HG02571 (cell line): ENCODE data around the gene PIKFYVE.
"Not testable (repeated sequence)": the region's sequence is repeated elsewhere in the genome, so short reads cannot be mapped to it uniquely, and the experiment has no call there.

Experiments used
- ATAC-seq: cut with Tn5 transposase; IDR thresholded peaks from one replicate; pipeline ENCODE4 v1.9.1; 2021; ENCODE audit warnings: mild to moderate bottlenecking, moderate library complexity; ENCODE audit not compliant: unreplicated experiment

Gene PIKFYVE

GRCh38 chr2:208358758-208359631, 92.9 kb downstream of the PIKFYVE start:
- ATAC-seq: no peak

DNA sequence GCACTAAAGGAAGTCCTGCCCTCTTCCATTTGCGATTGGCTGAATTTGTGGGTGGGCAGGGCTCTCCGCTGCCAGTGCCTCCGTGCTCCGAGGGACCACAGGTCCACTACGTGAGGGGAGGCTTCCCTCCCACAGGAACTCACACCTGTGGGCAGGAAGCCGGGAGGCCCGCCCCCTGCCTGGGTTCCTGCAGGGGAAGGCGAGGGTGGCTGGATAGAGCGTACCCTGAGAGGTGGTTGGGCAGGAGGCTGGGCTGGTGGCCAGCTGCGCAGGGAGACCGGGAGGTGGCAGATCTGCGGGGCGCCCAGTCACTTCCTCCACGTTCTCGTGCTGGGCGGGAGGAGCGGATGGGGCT, 93.6 kb downstream of the PIKFYVE start:
- ATAC-seq: no peak

- ATAC-seq: no peak
Observed at GRCh38 chr2:208360259-208361076, 94.4 kb downstream of the PIKFYVE start.

DNA sequence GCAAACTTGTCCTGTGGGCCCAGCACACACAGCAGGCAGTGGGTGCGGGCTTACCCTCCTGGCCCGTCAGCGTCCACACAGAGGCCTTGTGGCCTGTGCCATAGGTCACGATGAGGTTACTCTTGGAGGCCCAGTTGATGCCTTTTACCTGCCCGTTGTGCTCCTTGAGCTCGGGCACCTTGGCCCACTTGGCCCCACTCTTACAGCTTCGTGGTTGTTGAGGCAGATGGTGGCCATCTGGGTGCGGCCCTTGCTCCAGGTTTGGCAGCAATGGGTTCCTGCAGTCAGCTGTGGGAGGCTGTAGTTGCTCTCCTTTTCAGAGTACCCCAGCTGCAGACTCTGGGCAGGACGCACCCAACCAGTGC, 95.0 kb downstream of the PIKFYVE start:
- no peak for ATAC-seq

GRCh38 chr2:208363485-208363884, 97.4 kb downstream of the PIKFYVE start:
- ATAC-seq: no peak

- peak; percentile 71 for ATAC-seq
Observed at GRCh38 chr2:208366215-208367127, 100.4 kb downstream of the PIKFYVE start.

- no peak for ATAC-seq
Observed at GRCh38 chr2:208369091-208369490, 103.0 kb downstream of the PIKFYVE start.

DNA sequence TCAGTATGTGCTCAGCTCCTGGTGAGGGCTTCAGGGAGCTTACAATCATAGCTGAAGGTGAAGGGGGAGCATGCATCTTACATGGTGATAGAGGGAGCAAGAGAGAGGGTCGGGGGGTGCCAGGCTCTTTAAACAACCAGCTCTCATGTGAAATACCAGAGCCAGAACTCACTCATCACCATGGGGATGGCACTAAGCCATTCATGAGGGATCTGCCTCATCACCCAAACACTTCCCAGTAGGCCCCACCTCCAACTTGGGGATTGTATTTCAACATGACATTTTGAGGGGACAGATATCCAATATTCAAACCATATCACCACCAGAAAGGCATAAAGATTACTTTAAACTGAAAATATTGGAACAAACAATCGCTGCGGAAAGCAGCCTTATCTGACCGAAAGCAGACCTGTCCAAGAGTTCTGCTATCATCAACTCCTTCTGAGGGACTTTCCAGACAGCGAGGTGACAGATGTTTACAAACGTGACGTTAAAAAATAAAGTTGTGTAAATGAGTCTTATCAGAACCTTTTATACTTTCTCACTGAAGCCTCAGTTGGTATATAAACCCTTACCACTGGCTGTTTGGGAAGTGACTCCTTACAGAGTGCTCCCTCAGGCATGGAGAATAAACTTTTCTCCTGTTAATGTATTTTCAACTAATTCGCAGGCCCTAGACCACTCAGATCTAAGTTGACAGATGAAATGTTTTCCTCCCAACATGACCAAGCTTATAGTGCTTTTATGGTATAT, 105.0 kb downstream of the PIKFYVE start:
- ATAC-seq: no peak

DNA sequence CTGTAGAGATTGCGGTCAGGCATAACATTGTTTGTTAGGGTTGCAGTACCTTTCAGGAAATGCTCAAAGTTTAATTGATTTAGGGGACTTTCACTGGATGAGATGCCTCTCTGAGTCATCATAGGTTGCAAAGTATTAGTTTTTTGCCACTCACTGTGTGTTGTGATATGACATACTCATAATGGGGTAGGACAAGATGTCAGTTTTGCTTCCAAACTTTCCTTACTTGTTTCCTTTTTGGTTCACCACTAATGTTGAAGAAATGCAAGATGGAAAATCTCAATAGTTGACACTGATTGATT, 105.5 kb downstream of the PIKFYVE start:
- no peak for ATAC-seq

DNA sequence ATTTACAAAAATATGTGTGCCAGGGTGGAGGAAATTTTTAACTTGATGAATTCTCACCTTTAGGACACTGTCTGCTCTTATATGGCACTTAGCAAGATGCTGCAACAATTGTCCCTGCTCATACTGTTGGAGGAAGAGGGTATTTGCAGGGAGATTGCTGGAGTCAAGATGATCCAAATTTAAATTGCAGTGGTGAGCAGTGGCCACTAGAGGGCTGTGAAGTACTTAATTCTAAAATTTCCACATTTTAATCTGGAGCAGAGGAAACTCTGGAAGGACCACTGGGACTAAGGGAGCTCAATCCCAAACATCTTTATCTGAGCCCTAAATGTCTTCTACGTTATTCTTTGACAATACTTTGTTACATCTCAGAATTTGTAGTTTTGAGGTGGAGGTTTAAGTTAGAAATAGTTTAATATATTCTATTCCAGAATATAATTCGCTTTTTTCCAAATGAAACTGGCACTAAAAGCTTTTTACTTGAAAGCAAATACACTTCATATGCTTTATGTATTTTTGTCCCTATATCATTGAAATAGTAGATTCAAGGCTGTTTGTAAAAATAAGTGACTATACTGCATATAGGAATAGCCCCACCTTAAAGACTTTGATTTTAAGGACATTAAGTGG, 107.5 kb downstream of the PIKFYVE start:
- ATAC-seq: peak; percentile 59

- ATAC-seq: no peak
Observed at GRCh38 chr2:208375491-208376068, 109.5 kb downstream of the PIKFYVE start.

- ATAC-seq: not testable (repeated sequence)
Observed at GRCh38 chr2:208377344-208377860, 111.3 kb downstream of the PIKFYVE start.

DNA sequence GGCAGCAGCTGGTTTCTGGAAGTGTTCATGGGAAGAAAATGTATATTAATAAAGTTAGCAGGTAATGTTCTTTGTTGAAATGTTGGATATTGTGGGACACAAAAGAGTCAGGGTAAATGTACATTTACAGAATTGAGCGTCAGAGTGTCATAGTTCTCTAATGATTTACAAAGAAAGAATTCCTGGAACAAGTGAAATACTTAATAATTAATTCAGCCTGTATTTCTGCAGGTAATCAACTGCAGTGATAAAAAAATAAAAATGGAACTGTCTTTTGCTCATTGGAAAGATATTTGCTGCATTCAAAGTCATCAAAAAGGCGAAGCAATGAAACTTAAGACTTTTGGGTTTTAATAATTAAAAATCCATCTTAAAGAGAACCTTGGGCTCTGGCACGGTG, 113.1 kb downstream of the PIKFYVE start:
- ATAC-seq: no peak

- no peak for ATAC-seq
Observed at GRCh38 chr2:208384637-208385036, 118.6 kb downstream of the PIKFYVE start.

- ATAC-seq: no peak
Observed at GRCh38 chr2:208386541-208386940, 120.5 kb downstream of the PIKFYVE start.

DNA sequence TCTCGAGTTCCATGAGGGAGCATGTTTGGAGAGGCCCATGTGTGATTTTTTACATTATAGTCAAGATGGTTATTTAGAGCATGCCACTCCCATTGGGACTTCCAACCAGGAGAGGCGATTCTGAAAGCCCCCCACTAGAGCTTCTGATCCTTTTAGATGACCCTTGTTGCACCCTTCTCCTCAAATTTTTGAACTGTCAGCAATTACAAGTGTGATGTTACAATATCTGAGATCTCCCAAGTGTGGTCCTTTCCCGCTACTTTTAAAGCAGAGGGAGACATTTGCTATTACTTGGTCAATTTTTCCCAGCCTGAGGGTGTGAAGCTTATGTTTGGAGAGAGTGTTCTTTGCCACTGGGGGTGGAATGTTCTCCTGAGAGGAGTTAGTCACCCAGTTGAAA, 123.9 kb downstream of the PIKFYVE start:
- ATAC-seq: no peak

- ATAC-seq: no peak
Observed at GRCh38 chr2:208392300-208392699, 126.2 kb downstream of the PIKFYVE start.

GRCh38 chr2:208396796-208397195, 130.7 kb downstream of the PIKFYVE start:
- ATAC-seq: not testable (repeated sequence)

DNA sequence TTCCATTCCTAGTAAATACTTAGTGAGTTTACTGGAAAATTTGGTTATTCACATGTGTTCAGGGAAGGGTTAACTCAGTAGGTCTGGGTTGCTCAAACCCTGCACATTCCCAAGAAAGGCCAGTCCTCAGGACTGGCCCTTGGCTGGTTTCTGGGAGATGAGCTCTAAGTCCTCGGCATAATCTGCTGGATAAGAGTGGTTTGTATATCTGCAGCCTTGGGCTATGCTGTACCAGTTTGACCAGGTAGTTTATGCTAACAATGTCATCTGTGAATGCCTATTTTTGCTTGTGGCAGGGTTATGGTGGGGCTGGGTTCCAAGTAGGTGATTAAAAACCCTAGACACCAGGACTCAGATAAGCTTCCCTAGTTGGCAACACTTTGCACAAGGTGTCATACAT, 133.1 kb downstream of the PIKFYVE start:
- ATAC-seq: no peak
